Cortex of kidney (tissue), 1 donor: Measurements from ENCODE around the gene ZNF775.

Source experiments
- DNase-seq: peaks from one replicate; lab custom pipeline; 2025; lab: John Stamatoyannopoulos, UW

The ZNF775 gene

GRCh38 chr7:150441524-150441923, 62.4 kb downstream of the ZNF775 start:
- no peak for DNase-seq

GRCh38 chr7:150442811-150443210, 63.7 kb downstream of the ZNF775 start:
- DNase-seq = no peak

- no peak for DNase-seq
These were observed 64.8 kb downstream of the ZNF775 start for GRCh38 chr7:150443793-150444540.

GRCh38 chr7:150444674-150445365, 65.7 kb downstream of the ZNF775 start:
- no peak for DNase-seq

- DNase-seq = no peak
These were observed 67.3 kb downstream of the ZNF775 start for GRCh38 chr7:150446288-150446938.
